Lower lobe of right lung (tissue), 2 donors: ENCODE results near the gene CDHR3. TPM values are rescaled to one million over a fixed set of nuclear protein-coding genes. Genes with fewer than 3 reads are reported as not detected.

Source experiments
- ATAC-seq, 2 donors: fragments of 200-7000 bp; cut with Tn5 transposase; one replicate each; pipeline ENCODE4 v1.9.1; 2020 to 2022; ENCODE audit warnings: mild to moderate bottlenecking in 2 of 2, moderate library complexity in 2 of 2
- DNase-seq: peaks from one replicate; pipeline ENCODE4 v3.0.0-alpha.2; 2020
- H3K27ac ChIP-seq: fragments of 200-600 bp; one replicate; pipeline ENCODE4 v1.8.0; 2022
- H3K27me3 ChIP-seq: fragments of 200-600 bp; one replicate; pipeline ENCODE4 v1.8.0; 2022; ENCODE audit warnings: low read depth
- H3K36me3 ChIP-seq: fragments of 200-600 bp; one replicate; pipeline ENCODE4 v1.8.0; 2022; ENCODE audit warnings: mild to moderate bottlenecking
- H3K4me1 ChIP-seq: fragments of 200-600 bp; one replicate; pipeline ENCODE4 v1.8.0; 2022
- H3K4me3 ChIP-seq: fragments of 200-600 bp; one replicate; pipeline ENCODE4 v1.8.0; 2022; ENCODE audit warnings: mild to moderate bottlenecking
- H3K9me3 ChIP-seq: fragments of 200-600 bp; one replicate; pipeline ENCODE4 v1.8.0; 2022
- intact Hi-C: fragments of 100-400 bp; cut with DNase I; formaldehyde crosslinking; loops from one replicate; pipeline ENCODE4 v1.11.0; 2022
- total RNA-seq: library from RNA; stranded (reverse); fragmentation: NEBNext Ultra II Directional; extraction: Animal tissue kit (Norgen Biotek cat#: 25700); gene quantifications from one replicate; pipeline ENCODE4 v1.2.1, GENCODE V29; 2021
- TF ChIP-seq, protein P1 (sequence below): fragments of 200-600 bp; IDR thresholded peaks from one replicate; pipeline ENCODE4 v1.8.0; 2022; ENCODE audit warnings: antibody characterized with exemption, mild to moderate bottlenecking
- donor health status: DM: no; HTN: yes; CAD: no; lungs with severe emphysema.

CDHR3 gene
- total RNA-seq, 1 donor from 2014 or later = 28.7 TPM

DNA sequence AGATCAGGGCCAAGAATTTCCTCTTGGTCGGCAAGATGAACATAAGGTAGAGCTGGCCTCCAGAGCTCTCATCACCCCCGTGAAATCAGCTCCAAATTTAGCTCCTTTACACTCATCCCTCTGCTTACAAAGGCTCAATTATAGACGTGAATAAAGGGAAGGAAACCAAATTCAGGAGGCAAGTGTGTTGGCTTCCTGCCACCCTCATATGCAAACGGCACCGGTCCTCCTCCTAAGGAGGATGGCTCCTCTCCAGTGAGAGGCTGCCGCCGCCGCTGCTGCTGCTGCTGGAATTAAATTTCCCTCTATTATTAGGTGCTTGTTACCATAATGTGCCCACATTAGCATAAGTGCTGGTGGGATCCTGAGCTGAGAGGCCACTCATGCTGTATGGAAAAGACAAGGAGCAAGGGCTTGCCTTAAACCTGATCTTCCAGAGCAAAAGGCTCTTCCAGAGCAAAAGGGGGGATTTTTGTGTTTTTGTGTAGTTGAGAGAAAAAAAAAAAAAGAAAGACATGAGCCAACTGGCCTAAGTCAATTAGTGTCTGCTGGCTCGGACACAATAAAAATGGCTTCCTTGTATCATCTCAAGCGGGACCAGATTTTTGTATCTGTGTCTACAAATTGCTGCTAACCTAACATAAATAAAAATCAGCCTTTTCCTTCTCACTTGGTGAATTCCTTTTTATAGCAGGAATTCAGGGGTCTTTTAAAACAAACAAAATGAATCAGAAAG, 68.4 kb downstream of the CDHR3 start:
- intact Hi-C loops = no loop called here
- no peaks in the 10 kb centered on the region for H3K9me3 ChIP-seq
- H3K27me3 ChIP-seq = no peaks in the 10 kb centered on the region
- no peak for ATAC-seq
- TF ChIP-seq, protein P1, sequence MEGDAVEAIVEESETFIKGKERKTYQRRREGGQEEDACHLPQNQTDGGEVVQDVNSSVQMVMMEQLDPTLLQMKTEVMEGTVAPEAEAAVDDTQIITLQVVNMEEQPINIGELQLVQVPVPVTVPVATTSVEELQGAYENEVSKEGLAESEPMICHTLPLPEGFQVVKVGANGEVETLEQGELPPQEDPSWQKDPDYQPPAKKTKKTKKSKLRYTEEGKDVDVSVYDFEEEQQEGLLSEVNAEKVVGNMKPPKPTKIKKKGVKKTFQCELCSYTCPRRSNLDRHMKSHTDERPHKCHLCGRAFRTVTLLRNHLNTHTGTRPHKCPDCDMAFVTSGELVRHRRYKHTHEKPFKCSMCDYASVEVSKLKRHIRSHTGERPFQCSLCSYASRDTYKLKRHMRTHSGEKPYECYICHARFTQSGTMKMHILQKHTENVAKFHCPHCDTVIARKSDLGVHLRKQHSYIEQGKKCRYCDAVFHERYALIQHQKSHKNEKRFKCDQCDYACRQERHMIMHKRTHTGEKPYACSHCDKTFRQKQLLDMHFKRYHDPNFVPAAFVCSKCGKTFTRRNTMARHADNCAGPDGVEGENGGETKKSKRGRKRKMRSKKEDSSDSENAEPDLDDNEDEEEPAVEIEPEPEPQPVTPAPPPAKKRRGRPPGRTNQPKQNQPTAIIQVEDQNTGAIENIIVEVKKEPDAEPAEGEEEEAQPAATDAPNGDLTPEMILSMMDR = no peak
- H3K4me1 ChIP-seq = peaks cover 6% of the 10 kb centered on the region
- DNase-seq = no peak
- no peak overlapping the region for H3K4me3 ChIP-seq
- no peaks in the 10 kb centered on the region for H3K36me3 ChIP-seq
- H3K27ac ChIP-seq = no peak overlapping the region

DNA sequence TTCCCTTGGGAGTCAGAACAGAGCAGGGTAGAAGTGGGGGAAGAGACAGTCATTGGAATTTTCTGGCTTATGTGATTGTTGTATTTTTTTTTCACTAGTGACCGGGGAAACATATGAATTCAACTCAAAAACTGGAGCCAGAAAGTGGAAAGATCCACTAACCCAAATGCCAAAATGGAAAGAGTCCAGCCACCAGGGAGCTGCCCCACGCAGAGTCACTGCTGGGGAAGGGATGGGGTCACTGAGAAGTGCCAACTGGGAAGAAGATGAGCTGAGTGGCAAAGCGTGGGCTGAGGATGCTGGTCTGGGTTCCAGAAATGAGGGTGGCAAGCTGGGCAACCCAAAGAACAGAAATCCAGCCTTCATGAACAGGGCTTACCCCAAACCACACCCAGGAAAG, 69.2 kb downstream of the CDHR3 start:
- no peak overlapping the region for H3K4me3 ChIP-seq
- intact Hi-C loops = no loop called here
- H3K9me3 ChIP-seq = no peaks in the 10 kb centered on the region
- DNase-seq (no peak), ATAC-seq (no peak)
- H3K36me3 ChIP-seq = no peaks in the 10 kb centered on the region
- TF ChIP-seq, protein P1 = no peak
- no peaks in the 10 kb centered on the region for H3K27me3 ChIP-seq
- peaks cover 6% of the 10 kb centered on the region for H3K4me1 ChIP-seq
- no peak overlapping the region for H3K27ac ChIP-seq

DNA sequence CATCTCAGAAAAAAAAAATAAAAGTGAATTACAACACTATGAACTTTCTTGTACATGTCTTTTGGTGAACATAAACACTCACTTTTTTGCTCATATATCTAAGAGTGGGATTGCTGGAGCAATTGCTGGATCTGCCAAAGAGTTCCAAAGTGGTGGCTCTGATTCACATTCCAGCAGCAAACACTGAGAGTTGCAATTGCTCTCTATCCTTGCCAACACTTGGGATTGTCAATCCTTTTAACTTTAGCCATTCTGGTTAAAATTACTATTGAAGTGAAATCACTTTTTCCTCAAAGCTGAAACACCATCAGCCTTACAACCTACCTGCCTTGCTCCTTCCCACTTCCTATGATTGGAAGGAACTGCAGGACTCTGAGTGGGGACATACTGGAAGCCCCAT, 70.7 kb downstream of the CDHR3 start:
- Histone ChIP-seq H3K9me3 (no peaks in the 10 kb centered on the region), H3K27ac (no peak overlapping the region), H3K4me3 (no peak overlapping the region), H3K36me3 (no peaks in the 10 kb centered on the region), H3K27me3 (no peaks in the 10 kb centered on the region), H3K4me1 (peaks cover 6% of the 10 kb centered on the region)
- intact Hi-C loops = no loop called here
- no peak for DNase-seq
- no peak for ATAC-seq
- TF ChIP-seq, protein P1 = no peak

GRCh38 chr7:106034383-106034782, 71.3 kb downstream of the CDHR3 start:
- no peak overlapping the region for H3K27ac ChIP-seq
- H3K4me1 ChIP-seq = peaks cover 6% of the 10 kb centered on the region
- no peaks in the 10 kb centered on the region for H3K9me3 ChIP-seq
- DNase-seq (no peak), ATAC-seq (no peak)
- TF ChIP-seq, protein P1 = no peak
- intact Hi-C loops = no loop called here
- no peaks in the 10 kb centered on the region for H3K27me3 ChIP-seq
- no peaks in the 10 kb centered on the region for H3K36me3 ChIP-seq
- no peak overlapping the region for H3K4me3 ChIP-seq

DNA sequence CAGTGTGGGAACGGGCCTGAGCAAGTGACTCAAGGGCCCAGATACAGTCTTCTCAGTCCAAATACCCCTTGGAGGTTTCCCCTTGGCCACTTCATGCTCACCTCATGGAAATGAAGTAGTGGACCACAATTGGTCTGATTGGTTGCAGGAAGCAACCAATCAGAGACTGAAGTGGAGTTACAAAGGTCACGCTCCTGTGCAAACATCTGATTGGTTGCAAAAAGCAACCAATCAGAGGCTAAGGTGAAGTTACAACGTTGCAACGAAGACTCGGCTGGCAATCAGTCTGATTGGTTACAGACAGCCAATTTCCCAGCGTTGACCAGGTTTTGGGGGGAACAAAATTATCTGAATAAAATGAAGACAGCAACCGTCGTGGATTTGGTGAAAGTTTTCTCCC, 72.5 kb downstream of the CDHR3 start:
- Histone ChIP-seq H3K4me3 (no peak overlapping the region), H3K27me3 (no peaks in the 10 kb centered on the region), H3K9me3 (no peaks in the 10 kb centered on the region), H3K36me3 (no peaks in the 10 kb centered on the region), H3K4me1 (peaks cover 6% of the 10 kb centered on the region), H3K27ac (no peak overlapping the region)
- TF ChIP-seq, protein P1 = no peak
- ATAC-seq (no peak), DNase-seq (no peak)
- intact Hi-C loops = no loop called here
